Gastroesophageal sphincter (tissue), 3 donors: ENCODE results near the gene DPPA4.

Experiments
- CTCF ChIP-seq, 4 experiments: fragments of 200-600 bp in 2 of 4; fragments of 450-650 bp in 2 of 4; sonication (generic) in 1 of 4; IDR thresholded peaks; one replicate each; pipeline ENCODE4 v1.5.1; 2017 to 2019; ENCODE audit warnings: antibody characterized with exemption in 4 of 4, mild to moderate bottlenecking in 2 of 4, moderate library complexity in 2 of 4
- EP300 ChIP-seq: sonication (generic); formaldehyde crosslinking; IDR thresholded peaks from one replicate; pipeline ENCODE4 v1.6.1; 2017; ENCODE audit warnings: antibody characterized with exemption, mild to moderate bottlenecking
- POLR2A ChIP-seq, 2 donors: fragments of 450-650 bp; IDR thresholded peaks; one replicate each; pipeline ENCODE4 v1.6.1; 2017; ENCODE audit warnings: antibody characterized with exemption in 2 of 2, mild to moderate bottlenecking in 2 of 2, moderate library complexity in 1 of 2
- POLR2AphosphoS5 ChIP-seq: sonication (generic); formaldehyde crosslinking; IDR thresholded peaks from one replicate; pipeline ENCODE4 v1.6.1; 2017; ENCODE audit warnings: antibody characterized with exemption

- no peak for TF ChIP-seq CTCF (IDR thresholded peaks at IDR 0.05)
- TF ChIP-seq POLR2A (IDR thresholded peaks at IDR 0.05) = no peak
- TF ChIP-seq POLR2AphosphoS5 = no peak
- no peak for TF ChIP-seq EP300
Observed at GRCh38 chr3:109375975-109376374, 38.6 kb upstream of the DPPA4 start.
